SK-N-SH (cell line): ENCODE results near the gene RMI2. TPM values are rescaled to one million over a fixed set of nuclear protein-coding genes. Genes with fewer than 3 reads are reported as not detected.

Experiments
- CTCF ChIA-PET: fragments of 300-600, 350-600 bp; formaldehyde crosslinking; extraction: SDS; loops from one replicate; lab custom pipeline; 2021; lab: Yijun Ruan, JAX
- POLR2A ChIA-PET: fragments of 350-600 bp; sonication (Branson Sonifier 250); formaldehyde crosslinking; extraction: SDS; loops from one replicate; lab custom pipeline; 2020; ENCODE audit warnings: antibody characterized with exemption, inconsistent platforms; lab: Yijun Ruan, JAX
- DNase-seq: peaks from one replicate; pipeline ENCODE4 v3.0.0; 2012
- H2AFZ ChIP-seq: fragments of 200-600 bp; sonication (generic); 2 replicates; pipeline ENCODE4 v1.8.1; 2016; ENCODE audit warnings: antibody characterized with exemption, mild to moderate bottlenecking, low read depth
- H3F3A ChIP-seq: fragments of 200-600 bp; sonication (generic); replicated peaks from 2 replicates; pipeline ENCODE3; 2016; ENCODE audit warnings: antibody characterized with exemption, mild to moderate bottlenecking; ENCODE audit not compliant: insufficient read depth
- H3K27ac ChIP-seq, 2 experiments: fragments of 200-500 bp in 1 of 2; fragments of 200-600 bp in 1 of 2; sonication (Bioruptor generic) in 1 of 2; sonication (generic), shearing (Covaris generic) in 1 of 2; 2 replicates each; pipeline versions ENCODE4 v1.5.1 to v1.6.1; 2014 to 2016; ENCODE audit warnings: low read depth in 2 of 2, inconsistent platforms in 1 of 2, low read length in 1 of 2, mild to moderate bottlenecking in 1 of 2, mixed read lengths in 1 of 2
- H3K27me3 ChIP-seq: fragments of 200-600 bp; sonication (generic), shearing (Covaris generic); 2 replicates; pipeline ENCODE4 v1.6.1; 2016; ENCODE audit warnings: mixed run types; ENCODE audit not compliant: insufficient read depth
- H3K36me3 ChIP-seq, 2 experiments: fragments of 200-500 bp in 1 of 2; fragments of 200-600 bp in 1 of 2; sonication (Bioruptor generic) in 1 of 2; sonication (generic) in 1 of 2; replicated peaks in 1 of 2; 2 replicates each; pipeline versions ENCODE3 to v1.5.1; 2014 to 2016; ENCODE audit warnings: low read length in 1 of 2, mild to moderate bottlenecking in 1 of 2; ENCODE audit not compliant: insufficient read depth in 2 of 2, control insufficient read depth in 1 of 2
- H3K4me1 ChIP-seq, 2 experiments: fragments of 200-500 bp in 1 of 2; fragments of 200-600 bp in 1 of 2; sonication (Bioruptor generic) in 1 of 2; sonication (generic), shearing (Covaris generic) in 1 of 2; 2 replicates each; pipeline versions ENCODE4 v1.5.1 to v1.6.1; 2014 to 2016; ENCODE audit warnings: low read depth in 1 of 2, low read length in 1 of 2, mixed run types in 1 of 2; ENCODE audit not compliant: insufficient read depth in 2 of 2, control insufficient read depth in 1 of 2
- H3K4me2 ChIP-seq: fragments of 200-600 bp; sonication (generic), shearing (Covaris generic); 2 replicates; pipeline ENCODE4 v1.6.1; 2017; ENCODE audit warnings: mixed run types
- H3K4me3 ChIP-seq, 2 experiments: fragments of 200-500 bp in 1 of 2; fragments of 200-600 bp in 1 of 2; sonication (Bioruptor generic) in 1 of 2; sonication (generic), shearing (Covaris generic) in 1 of 2; 2 replicates each; pipeline versions ENCODE4 v1.5.1 to v1.8.1; 2014 to 2016; ENCODE audit warnings: low read depth in 2 of 2, inconsistent platforms in 1 of 2, low read length in 1 of 2, mild to moderate bottlenecking in 1 of 2, mixed read lengths in 1 of 2, moderate library complexity in 1 of 2
- H3K79me2 ChIP-seq: fragments of 200-600 bp; sonication (generic); 2 replicates; pipeline ENCODE4 v1.8.1; 2017; ENCODE audit warnings: mild to moderate bottlenecking; ENCODE audit not compliant: insufficient read depth
- H3K9ac ChIP-seq: fragments of 200-600 bp; sonication (generic); 2 replicates; pipeline ENCODE4 v1.6.1; 2017; ENCODE audit warnings: mixed run types
- H3K9me2 ChIP-seq: fragments of 200-600 bp; sonication (generic); 2 replicates; pipeline ENCODE4 v1.6.1; 2017; ENCODE audit warnings: mixed run types
- H3K9me3 ChIP-seq: fragments of 200-600 bp; sonication (generic); 2 replicates; pipeline ENCODE4 v1.6.1; 2017; ENCODE audit warnings: mixed run types, mild to moderate bottlenecking, moderate library complexity
- H4K20me1 ChIP-seq: fragments of 200-600 bp; sonication (generic); 2 replicates; pipeline ENCODE4 v1.6.1; 2017; ENCODE audit warnings: mild to moderate bottlenecking, mixed run types; ENCODE audit not compliant: insufficient read depth
- CHD2 ChIP-seq: fragments of 150-350 bp; IDR thresholded peaks from 2 replicates; pipeline ENCODE4 v1.6.1; 2018; ENCODE audit warnings: low read length; ENCODE audit not compliant: partially characterized antibody
- ELF1 ChIP-seq: IDR thresholded peaks from 2 replicates; pipeline ENCODE4 v1.4.0; 2012
- EP300 ChIP-seq, 2 experiments: IDR thresholded peaks; 2 replicates each; pipeline versions ENCODE4 v1.4.0 to v1.6.1; 2012; ENCODE audit warnings: borderline replicate concordance in 1 of 2, low read depth in 1 of 2, low read length in 1 of 2
- EZH2phosphoT487 ChIP-seq: fragments of 200-600 bp; sonication (generic); IDR thresholded peaks from 2 replicates; pipeline ENCODE4 v1.6.1; 2017; ENCODE audit warnings: low read depth, mixed run types, mild to moderate bottlenecking, antibody characterized with exemption, moderate library complexity, borderline replicate concordance
- FOSL2 ChIP-seq: IDR thresholded peaks from 2 replicates; pipeline ENCODE4 v1.4.0; 2012; ENCODE audit warnings: low read depth, mild to moderate bottlenecking, moderate library complexity, borderline replicate concordance
- FOXJ3 ChIP-seq: sonication (generic); formaldehyde crosslinking; IDR thresholded peaks from 2 replicates; pipeline ENCODE4 v1.5.1; 2020; ENCODE audit warnings: mild to moderate bottlenecking, missing genetic modification reagents
- FOXM1 ChIP-seq: IDR thresholded peaks from 2 replicates; pipeline ENCODE4 v1.4.0; 2012; ENCODE audit warnings: low read depth, mild to moderate bottlenecking
- GABPA ChIP-seq: IDR thresholded peaks from 2 replicates; pipeline ENCODE4 v1.4.0; 2012; ENCODE audit warnings: low read depth, mild to moderate bottlenecking
- GATA2 ChIP-seq: sonication (generic); formaldehyde crosslinking; IDR thresholded peaks from 2 replicates; pipeline ENCODE4 v1.5.0; 2020; ENCODE audit warnings: mild to moderate bottlenecking, missing genetic modification reagents
- IRF3 ChIP-seq: fragments of 150-350 bp; IDR thresholded peaks from 2 replicates; pipeline ENCODE4 v1.6.1; 2016; ENCODE audit warnings: mild to moderate bottlenecking, low read depth, low read length
- MAX ChIP-seq: IDR thresholded peaks from 2 replicates; pipeline ENCODE4 v1.4.0; 2012; ENCODE audit warnings: low read depth
- MEF2A ChIP-seq: IDR thresholded peaks from 2 replicates; pipeline ENCODE4 v1.4.0; 2012; ENCODE audit warnings: low read depth, borderline replicate concordance
- MXI1 ChIP-seq: IDR thresholded peaks from 2 replicates; pipeline ENCODE4 v1.6.1; 2012; ENCODE audit warnings: mild to moderate bottlenecking, low read depth, low read length, improper control_type of control experiment
- NFIC ChIP-seq: IDR thresholded peaks from 2 replicates; pipeline ENCODE4 v1.4.0; 2012; ENCODE audit warnings: borderline replicate concordance
- NRF1 ChIP-seq: IDR thresholded peaks from 2 replicates; pipeline ENCODE4 v1.6.1; 2012; ENCODE audit warnings: low read depth, mild to moderate bottlenecking, low read length
- POLR2AphosphoS5 ChIP-seq: IDR thresholded peaks from 2 replicates; pipeline ENCODE4 v1.6.1; 2012; ENCODE audit warnings: low read depth, low read length
- RAD21 ChIP-seq: IDR thresholded peaks from 2 replicates; pipeline ENCODE4 v1.6.1; 2012; ENCODE audit warnings: mild to moderate bottlenecking, low read length
- RCOR1 ChIP-seq: fragments of 150-350 bp; IDR thresholded peaks from 2 replicates; pipeline ENCODE4 v1.6.1; 2017; ENCODE audit warnings: antibody characterized with exemption, low read length
- RXRA ChIP-seq: IDR thresholded peaks from 2 replicates; pipeline ENCODE4 v1.4.0; 2012; ENCODE audit warnings: low read depth, mild to moderate bottlenecking, borderline replicate concordance
- SIN3A ChIP-seq: IDR thresholded peaks from 2 replicates; pipeline ENCODE4 v1.6.1; 2012; ENCODE audit warnings: low read depth, mild to moderate bottlenecking, low read length, moderate library complexity, borderline replicate concordance
- TAF1 ChIP-seq: IDR thresholded peaks from 2 replicates; pipeline ENCODE4 v1.6.1; 2012; ENCODE audit warnings: low read depth, mild to moderate bottlenecking, low read length, moderate library complexity, borderline replicate concordance
- TCF12 ChIP-seq: IDR thresholded peaks from 2 replicates; pipeline ENCODE4 v1.4.0; 2012
- TEAD4 ChIP-seq: IDR thresholded peaks from 2 replicates; pipeline ENCODE4 v1.4.0; 2012; ENCODE audit warnings: mild to moderate bottlenecking, borderline replicate concordance; ENCODE audit not compliant: insufficient read depth
- USF2 ChIP-seq: fragments of 150-350 bp; IDR thresholded peaks from 2 replicates; pipeline ENCODE4 v1.6.1; 2017; ENCODE audit warnings: antibody characterized with exemption, low read length, low read depth, borderline replicate concordance
- YY1 ChIP-seq: IDR thresholded peaks from 2 replicates; pipeline ENCODE4 v1.4.0; 2012; ENCODE audit warnings: low read depth, mild to moderate bottlenecking
- WGBS: methylation state at CpG from one replicate; pipeline ENCODE4 v1.1.6; 2017; ENCODE audit warnings: low lambda C conversion rate; 5-methylcytosine and 5-hydroxymethylcytosine counted together
- polyA plus RNA-seq, 3 experiments: library from polyadenylated mRNA; depleted of rRNA; stranded (reverse); fragments of >200 nt; gene quantifications; 2 replicates each; pipeline ENCODE4 v1.2.3, GENCODE V29; 2012
- TF ChIP-seq, protein P1 (sequence below): IDR thresholded peaks from 2 replicates; pipeline ENCODE4 v1.4.0; 2012; ENCODE audit warnings: low read depth, borderline replicate concordance
- TF ChIP-seq, protein P2 (sequence below): fragments of 200-600 bp; sonication (generic); IDR thresholded peaks from 2 replicates; pipeline ENCODE4 v1.6.1; 2017; ENCODE audit warnings: antibody characterized with exemption, mild to moderate bottlenecking, moderate library complexity
- TF ChIP-seq, protein P3 (sequence below): IDR thresholded peaks from 2 replicates; pipeline ENCODE4; 2012

The RMI2 gene
- polyA plus RNA-seq, 1 of the 3 experiments (the other 2 are of a cell fraction): 8.5 TPM

DNA sequence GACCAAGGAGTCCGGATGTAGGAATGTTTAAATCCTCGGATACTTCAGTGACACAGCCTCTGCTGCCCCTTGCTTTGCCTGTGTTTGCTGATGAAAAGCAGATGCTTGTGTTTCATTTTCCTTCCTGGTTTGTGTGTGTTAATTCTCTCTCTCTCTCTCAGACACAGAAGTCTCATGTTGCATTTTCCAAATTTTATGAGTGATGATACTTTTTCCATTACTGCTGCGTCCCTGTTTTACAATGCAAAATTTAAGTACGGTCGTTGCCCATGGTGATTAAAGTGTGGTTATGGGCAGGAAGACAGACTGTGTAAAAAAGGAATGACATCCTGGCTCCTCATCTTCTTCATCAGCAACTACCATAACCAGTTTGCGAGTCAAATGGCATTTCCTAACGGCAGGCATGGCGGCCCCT, 5.7 kb downstream of the RMI2 start:
- Histone ChIP-seq H3K9me3 (no peaks in the 10 kb centered on the region), H3K27ac (peak overlapping the region; percentile 86 to 92), H3K4me3 (peak overlapping the region; percentile 6 to 22; a peak in 2 of 4 replicates), H3K4me1 (peaks cover 13 to 17% of the 10 kb centered on the region in 2 experiments), H3K79me2 (peaks cover 51% of the 10 kb centered on the region), H3K9ac (peak overlapping the region; percentile 53; the same call in 1 of the 2 replicates), H3K9me2 (no peaks in the 10 kb centered on the region), H2AFZ (peak overlapping the region; percentile 77), H3K27me3 (no peaks in the 10 kb centered on the region), H3F3A (peaks cover 25% of the 10 kb centered on the region), H3K4me2 (peak overlapping the region; percentile 72), H3K36me3 (no peaks in the 10 kb centered on the region), H4K20me1 (no peaks in the 10 kb centered on the region)
- peak; percentile 44 for DNase-seq
- ChIA-PET CTCF (interaction anchor here (1.2 to 2.2 kb wide), 4 partner anchors 21 to 96 kb away, joined by 3 to 6 read pairs (median 4); partner anchors contain the start of gene SOCS1), POLR2A (no interaction called here)
- 23% methylated on average over 8 of the region's 8 CpGs for WGBS
- TF ChIP-seq FOSL2 (no peak; the same call in 1 of the 2 replicates), TAF1 (peak; percentile 32; the same call in 1 of the 2 replicates), YY1 (peak; percentile 68; the same call in 1 of the 2 replicates), RXRA (no peak), GABPA (no peak), USF2 (no peak), EZH2phosphoT487 (no peak), GATA2 (no peak), EP300 (IDR thresholded peaks at IDR 0.05; ENCODE audit: borderline replicate concordance in 1 of 2, low read depth in 1 of 2, low read length in 1 of 2) (peak; percentile 53 to 59; a peak in 2 of 4 replicates), CHD2 (peak; percentile 20), NRF1 (no peak), POLR2AphosphoS5 (peak; percentile 80), MXI1 (peak; percentile 42; the same call in 1 of the 2 replicates), TCF12 (peak; percentile 98), FOXJ3 (CRISPR knock-in tag) (no peak), SIN3A (0 out of 2 replicates have a peak, but pooled peaks have one; percentile 48), IRF3 (no peak), RCOR1 (0 out of 2 replicates have a peak, but pooled peaks have one; percentile 31), TEAD4 (peak; percentile 42; the same call in 1 of the 2 replicates), FOXM1 (no peak), RAD21 (no peak), ELF1 (peak; percentile 80), MAX (peak; percentile 67; the same call in 1 of the 2 replicates), MEF2A (no peak), NFIC (no peak; the same call in 1 of the 2 replicates)
- TF ChIP-seq, protein P1, sequence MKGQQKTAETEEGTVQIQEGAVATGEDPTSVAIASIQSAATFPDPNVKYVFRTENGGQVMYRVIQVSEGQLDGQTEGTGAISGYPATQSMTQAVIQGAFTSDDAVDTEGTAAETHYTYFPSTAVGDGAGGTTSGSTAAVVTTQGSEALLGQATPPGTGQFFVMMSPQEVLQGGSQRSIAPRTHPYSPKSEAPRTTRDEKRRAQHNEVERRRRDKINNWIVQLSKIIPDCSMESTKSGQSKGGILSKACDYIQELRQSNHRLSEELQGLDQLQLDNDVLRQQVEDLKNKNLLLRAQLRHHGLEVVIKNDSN: no peak
- TF ChIP-seq, protein P2, sequence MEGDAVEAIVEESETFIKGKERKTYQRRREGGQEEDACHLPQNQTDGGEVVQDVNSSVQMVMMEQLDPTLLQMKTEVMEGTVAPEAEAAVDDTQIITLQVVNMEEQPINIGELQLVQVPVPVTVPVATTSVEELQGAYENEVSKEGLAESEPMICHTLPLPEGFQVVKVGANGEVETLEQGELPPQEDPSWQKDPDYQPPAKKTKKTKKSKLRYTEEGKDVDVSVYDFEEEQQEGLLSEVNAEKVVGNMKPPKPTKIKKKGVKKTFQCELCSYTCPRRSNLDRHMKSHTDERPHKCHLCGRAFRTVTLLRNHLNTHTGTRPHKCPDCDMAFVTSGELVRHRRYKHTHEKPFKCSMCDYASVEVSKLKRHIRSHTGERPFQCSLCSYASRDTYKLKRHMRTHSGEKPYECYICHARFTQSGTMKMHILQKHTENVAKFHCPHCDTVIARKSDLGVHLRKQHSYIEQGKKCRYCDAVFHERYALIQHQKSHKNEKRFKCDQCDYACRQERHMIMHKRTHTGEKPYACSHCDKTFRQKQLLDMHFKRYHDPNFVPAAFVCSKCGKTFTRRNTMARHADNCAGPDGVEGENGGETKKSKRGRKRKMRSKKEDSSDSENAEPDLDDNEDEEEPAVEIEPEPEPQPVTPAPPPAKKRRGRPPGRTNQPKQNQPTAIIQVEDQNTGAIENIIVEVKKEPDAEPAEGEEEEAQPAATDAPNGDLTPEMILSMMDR: no peak
- TF ChIP-seq, protein P3, sequence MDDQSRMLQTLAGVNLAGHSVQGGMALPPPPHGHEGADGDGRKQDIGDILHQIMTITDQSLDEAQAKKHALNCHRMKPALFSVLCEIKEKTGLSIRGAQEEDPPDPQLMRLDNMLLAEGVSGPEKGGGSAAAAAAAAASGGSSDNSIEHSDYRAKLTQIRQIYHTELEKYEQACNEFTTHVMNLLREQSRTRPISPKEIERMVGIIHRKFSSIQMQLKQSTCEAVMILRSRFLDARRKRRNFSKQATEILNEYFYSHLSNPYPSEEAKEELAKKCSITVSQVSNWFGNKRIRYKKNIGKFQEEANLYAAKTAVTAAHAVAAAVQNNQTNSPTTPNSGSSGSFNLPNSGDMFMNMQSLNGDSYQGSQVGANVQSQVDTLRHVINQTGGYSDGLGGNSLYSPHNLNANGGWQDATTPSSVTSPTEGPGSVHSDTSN: peak; percentile 74; the same call in 1 of the 2 replicates
